ENCODE data around the gene TUSC1. TPM values are rescaled to one million over a fixed set of nuclear protein-coding genes. Genes with fewer than 3 reads are reported as not detected.
"Not testable (repeated sequence)": the region's sequence is repeated elsewhere in the genome, so short reads cannot be mapped to it uniquely, and the experiment has no call there.

TUSC1 gene
- polyA plus RNA-seq, 4 donors: 7.8 to 13.4 (median 10.2) TPM

GRCh38 chr9:25702536-25702935 lies 24.3 kb upstream of the TUSC1 start:
- 83 to 86% (median 85%) methylated on average over 3 of the region's 3 CpGs for WGBS, 3 donors
- H3K27ac ChIP-seq (ENCODE audit: low read depth in 1 of 3, low read length in 2 of 3): no peak overlapping the region
- no peak overlapping the region for H3K4me3 ChIP-seq (ENCODE audit: low read depth in 1 of 3, low read length in 3 of 3)

GRCh38 chr9:25700899-25701298 lies 22.7 kb upstream of the TUSC1 start:
- DNase-seq; H3K27me3 ChIP-seq (ENCODE audit: control insufficient read depth in 3 of 3, insufficient read depth in 3 of 3, low read length in 3 of 3); H3K27ac ChIP-seq (ENCODE audit: low read depth in 1 of 3, low read length in 2 of 3); H3K36me3 ChIP-seq (ENCODE audit: control insufficient read depth in 3 of 3, insufficient read depth in 2 of 3, low read depth in 1 of 3, low read length in 3 of 3); H3K4me3 ChIP-seq (ENCODE audit: low read depth in 1 of 3, low read length in 3 of 3); H3K9me3 ChIP-seq (ENCODE audit: control insufficient read depth in 2 of 2, insufficient read depth in 1 of 2, low read depth in 1 of 2, low read length in 1 of 2); H3K4me1 ChIP-seq (ENCODE audit: control insufficient read depth in 3 of 3, insufficient read depth in 2 of 3, low read depth in 1 of 3, low read length in 2 of 3); FAIRE-seq: not testable (repeated sequence)
- WGBS, 3 donors: 26 to 51% (median 30%) methylated on average over 3 of the region's 3 CpGs

More at GRCh38 chr9:25702536-25702935, 24.3 kb upstream of the TUSC1 start:
- FAIRE-seq (no peak), DNase-seq (no peak)
- Histone ChIP-seq H3K36me3 (ENCODE audit: control insufficient read depth in 3 of 3, insufficient read depth in 2 of 3, low read depth in 1 of 3, low read length in 3 of 3) (no peaks in the 10 kb centered on the region), H3K27me3 (ENCODE audit: control insufficient read depth in 3 of 3, insufficient read depth in 3 of 3, low read length in 3 of 3) (no peaks in the 10 kb centered on the region), H3K9me3 (ENCODE audit: control insufficient read depth in 2 of 2, insufficient read depth in 1 of 2, low read depth in 1 of 2, low read length in 1 of 2) (no peaks in the 10 kb centered on the region), H3K4me1 (ENCODE audit: control insufficient read depth in 3 of 3, insufficient read depth in 2 of 3, low read depth in 1 of 3, low read length in 2 of 3) (no peaks in the 10 kb centered on the region)

GRCh38 chr9:25700430-25700829 lies 22.2 kb upstream of the TUSC1 start:
- no peak for FAIRE-seq
- no peak overlapping the region for H3K4me3 ChIP-seq (ENCODE audit: low read depth in 1 of 3, low read length in 3 of 3)
- no peak overlapping the region for H3K27ac ChIP-seq (ENCODE audit: low read depth in 1 of 3, low read length in 2 of 3)
- no peaks in the 10 kb centered on the region for H3K4me1 ChIP-seq (ENCODE audit: control insufficient read depth in 3 of 3, insufficient read depth in 2 of 3, low read depth in 1 of 3, low read length in 2 of 3)
- no peaks in the 10 kb centered on the region for H3K9me3 ChIP-seq (ENCODE audit: control insufficient read depth in 2 of 2, insufficient read depth in 1 of 2, low read depth in 1 of 2, low read length in 1 of 2)
- no peaks in the 10 kb centered on the region for H3K27me3 ChIP-seq (ENCODE audit: control insufficient read depth in 3 of 3, insufficient read depth in 3 of 3, low read length in 3 of 3)
- peak in 1 of 2 donors; percentile 39 for DNase-seq
- H3K36me3 ChIP-seq (ENCODE audit: control insufficient read depth in 3 of 3, insufficient read depth in 2 of 3, low read depth in 1 of 3, low read length in 3 of 3): no peaks in the 10 kb centered on the region

- no peak overlapping the region for H3K27ac ChIP-seq (ENCODE audit: low read depth in 1 of 3, low read length in 2 of 3)
- H3K9me3 ChIP-seq (ENCODE audit: control insufficient read depth in 2 of 2, insufficient read depth in 1 of 2, low read depth in 1 of 2, low read length in 1 of 2): no peaks in the 10 kb centered on the region
- no peak overlapping the region for H3K4me3 ChIP-seq (ENCODE audit: low read depth in 1 of 3, low read length in 3 of 3)
- H3K4me1 ChIP-seq (ENCODE audit: control insufficient read depth in 3 of 3, insufficient read depth in 2 of 3, low read depth in 1 of 3, low read length in 2 of 3): no peaks in the 10 kb centered on the region
- no peak for DNase-seq
- no peaks in the 10 kb centered on the region for H3K27me3 ChIP-seq (ENCODE audit: control insufficient read depth in 3 of 3, insufficient read depth in 3 of 3, low read length in 3 of 3)
- no peaks in the 10 kb centered on the region for H3K36me3 ChIP-seq (ENCODE audit: control insufficient read depth in 3 of 3, insufficient read depth in 2 of 3, low read depth in 1 of 3, low read length in 3 of 3)
- FAIRE-seq: no peak
- 71 to 78% (median 73%) methylated on average over 4 of the region's 4 CpGs for WGBS, 3 donors
Observed at GRCh38 chr9:25691786-25692185, 13.5 kb upstream of the TUSC1 start.

- no peaks in the 10 kb centered on the region for H3K4me1 ChIP-seq (ENCODE audit: control insufficient read depth in 3 of 3, insufficient read depth in 2 of 3, low read depth in 1 of 3, low read length in 2 of 3)
- H3K9me3 ChIP-seq (ENCODE audit: control insufficient read depth in 2 of 2, insufficient read depth in 1 of 2, low read depth in 1 of 2, low read length in 1 of 2): peaks cover 0 to 6% of the 10 kb centered on the region in 2 donors
- no peak overlapping the region for H3K27ac ChIP-seq (ENCODE audit: low read depth in 1 of 3, low read length in 2 of 3)
- no peak for FAIRE-seq
- no peak for DNase-seq
- no peak overlapping the region for H3K4me3 ChIP-seq (ENCODE audit: low read depth in 1 of 3, low read length in 3 of 3)
- H3K36me3 ChIP-seq (ENCODE audit: control insufficient read depth in 3 of 3, insufficient read depth in 2 of 3, low read depth in 1 of 3, low read length in 3 of 3): no peaks in the 10 kb centered on the region
- no peaks in the 10 kb centered on the region for H3K27me3 ChIP-seq (ENCODE audit: control insufficient read depth in 3 of 3, insufficient read depth in 3 of 3, low read length in 3 of 3)
Observed at GRCh38 chr9:25684321-25684720, 6.1 kb upstream of the TUSC1 start.

- Histone ChIP-seq H3K4me3 (ENCODE audit: low read depth in 1 of 3, low read length in 3 of 3) (no peak overlapping the region), H3K36me3 (ENCODE audit: control insufficient read depth in 3 of 3, insufficient read depth in 2 of 3, low read depth in 1 of 3, low read length in 3 of 3) (no peaks in the 10 kb centered on the region), H3K27me3 (ENCODE audit: control insufficient read depth in 3 of 3, insufficient read depth in 3 of 3, low read length in 3 of 3) (no peaks in the 10 kb centered on the region), H3K4me1 (ENCODE audit: control insufficient read depth in 3 of 3, insufficient read depth in 2 of 3, low read depth in 1 of 3, low read length in 2 of 3) (no peaks in the 10 kb centered on the region), H3K27ac (ENCODE audit: low read depth in 1 of 3, low read length in 2 of 3) (no peak overlapping the region), H3K9me3 (ENCODE audit: control insufficient read depth in 2 of 2, insufficient read depth in 1 of 2, low read depth in 1 of 2, low read length in 1 of 2) (peaks cover 0 to 6% of the 10 kb centered on the region in 2 donors)
- FAIRE-seq: no peak
- 78 to 85% (median 80%) methylated on average over 4 of the region's 4 CpGs for WGBS, 3 donors
- no peak for DNase-seq
Observed at GRCh38 chr9:25681266-25681665, 3.0 kb upstream of the TUSC1 start.

- H3K36me3 ChIP-seq (ENCODE audit: control insufficient read depth in 3 of 3, insufficient read depth in 2 of 3, low read depth in 1 of 3, low read length in 3 of 3): no peaks in the 10 kb centered on the region
- no peak for FAIRE-seq
- 34 to 56% (median 46%) methylated on average over 4 of the region's 4 CpGs for WGBS, 3 donors
- peaks cover 0 to 6% of the 10 kb centered on the region in 2 donors for H3K9me3 ChIP-seq (ENCODE audit: control insufficient read depth in 2 of 2, insufficient read depth in 1 of 2, low read depth in 1 of 2, low read length in 1 of 2)
- no peaks in the 10 kb centered on the region for H3K27me3 ChIP-seq (ENCODE audit: control insufficient read depth in 3 of 3, insufficient read depth in 3 of 3, low read length in 3 of 3)
- no peak for DNase-seq
- H3K27ac ChIP-seq (ENCODE audit: low read depth in 1 of 3, low read length in 2 of 3): peak overlapping the region in 2 of 3 donors; percentile 38 to 73
- H3K4me3 ChIP-seq (ENCODE audit: low read depth in 1 of 3, low read length in 3 of 3): peak overlapping the region in 2 of 3 donors; percentile 51 to 74
- H3K4me1 ChIP-seq (ENCODE audit: control insufficient read depth in 3 of 3, insufficient read depth in 2 of 3, low read depth in 1 of 3, low read length in 2 of 3): no peaks in the 10 kb centered on the region
Observed at GRCh38 chr9:25678846-25679360, 659 bp upstream of the TUSC1 start.

GRCh38 chr9:25677301-25678146 lies 720 bp downstream of the TUSC1 start:
- WGBS, 3 donors: 1 to 4% (median 3%) methylated on average over 66 to 77 of the region's 77 CpGs
- DNase-seq: peak; percentile 88 to 93
- Histone ChIP-seq H3K27me3 (ENCODE audit: control insufficient read depth in 3 of 3, insufficient read depth in 3 of 3, low read length in 3 of 3) (no peaks in the 10 kb centered on the region), H3K36me3 (ENCODE audit: control insufficient read depth in 3 of 3, insufficient read depth in 2 of 3, low read depth in 1 of 3, low read length in 3 of 3) (no peaks in the 10 kb centered on the region), H3K4me3 (ENCODE audit: low read depth in 1 of 3, low read length in 3 of 3) (peak overlapping the region; percentile 63 to 81 (median 74)), H3K9me3 (ENCODE audit: control insufficient read depth in 2 of 2, insufficient read depth in 1 of 2, low read depth in 1 of 2, low read length in 1 of 2) (no peaks in the 10 kb centered on the region), H3K4me1 (ENCODE audit: control insufficient read depth in 3 of 3, insufficient read depth in 2 of 3, low read depth in 1 of 3, low read length in 2 of 3) (no peaks in the 10 kb centered on the region), H3K27ac (ENCODE audit: low read depth in 1 of 3, low read length in 2 of 3) (peak overlapping the region; percentile 94 to 98 (median 96))
- no peak for FAIRE-seq
